ENCODE measurements around the gene MARVELD3.
"Not testable (repeated sequence)": the region's sequence is repeated elsewhere in the genome, so short reads cannot be mapped to it uniquely, and the experiment has no call there.

The MARVELD3 gene, protein sequence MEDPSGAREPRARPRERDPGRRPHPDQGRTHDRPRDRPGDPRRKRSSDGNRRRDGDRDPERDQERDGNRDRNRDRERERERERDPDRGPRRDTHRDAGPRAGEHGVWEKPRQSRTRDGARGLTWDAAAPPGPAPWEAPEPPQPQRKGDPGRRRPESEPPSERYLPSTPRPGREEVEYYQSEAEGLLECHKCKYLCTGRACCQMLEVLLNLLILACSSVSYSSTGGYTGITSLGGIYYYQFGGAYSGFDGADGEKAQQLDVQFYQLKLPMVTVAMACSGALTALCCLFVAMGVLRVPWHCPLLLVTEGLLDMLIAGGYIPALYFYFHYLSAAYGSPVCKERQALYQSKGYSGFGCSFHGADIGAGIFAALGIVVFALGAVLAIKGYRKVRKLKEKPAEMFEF

DNA sequence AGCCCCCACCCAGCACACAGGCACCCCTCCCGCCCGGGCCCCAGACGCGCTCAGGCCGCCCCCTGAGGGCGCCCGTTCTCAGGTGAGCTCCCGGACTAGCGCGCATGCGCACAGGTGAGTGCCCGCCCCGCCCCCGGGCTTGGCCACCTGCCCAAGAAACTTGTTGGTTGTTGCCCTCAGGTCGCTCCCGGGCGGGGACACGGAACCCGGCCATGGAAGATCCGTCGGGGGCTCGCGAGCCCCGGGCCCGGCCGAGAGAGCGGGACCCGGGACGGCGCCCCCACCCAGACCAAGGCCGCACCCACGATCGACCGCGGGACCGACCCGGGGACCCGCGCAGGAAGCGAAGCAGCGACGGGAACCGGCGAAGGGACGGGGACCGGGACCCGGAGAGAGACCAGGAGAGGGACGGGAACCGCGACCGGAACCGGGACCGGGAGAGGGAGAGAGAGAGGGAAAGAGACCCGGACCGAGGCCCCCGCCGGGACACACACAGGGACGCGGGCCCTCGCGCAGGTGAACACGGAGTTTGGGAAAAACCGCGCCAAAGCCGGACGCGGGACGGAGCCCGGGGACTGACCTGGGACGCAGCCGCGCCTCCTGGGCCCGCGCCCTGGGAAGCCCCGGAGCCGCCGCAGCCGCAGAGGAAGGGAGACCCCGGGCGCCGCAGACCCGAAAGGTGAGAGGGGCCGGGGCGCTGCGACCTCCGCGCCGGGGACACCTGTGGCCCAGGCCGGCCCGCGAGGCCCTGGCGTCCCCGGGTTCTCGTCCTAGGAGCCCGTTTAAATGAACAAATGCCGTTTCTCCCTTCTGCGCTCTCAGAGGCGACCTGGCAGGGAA, at the start of gene MARVELD3:
MARVELD3 (plus strand) TSS at position 167 of the 840 bp plus-strand sequence; CDS start at position 213, 46 bp downstream.
- Histone ChIP-seq H3K9me2 (replicated peaks; ENCODE audit: low read depth, low read length) (no peaks in the 10 kb centered on the region), H2AFZ (ENCODE audit: low read length) (no peak within 1 kb of the TSS), H3F3A (ENCODE audit: low read depth) (no peaks in the 10 kb centered on the region), H4K20me1 (ENCODE audit: insufficient read depth, low read length, poor library complexity, severe bottlenecking) (no peaks in the 10 kb centered on the region), H3K9ac (ENCODE audit: low read depth, low read length, poor library complexity, severe bottlenecking) (no peak within 1 kb of the TSS), H3K9me3 (ENCODE audit: insufficient read depth, low read depth, low read length) (no peaks in the 10 kb centered on the region), H3K4me1 (ENCODE audit: insufficient read depth, low read length, poor library complexity, severe bottlenecking) (peaks cover 12% of the 10 kb centered on the region), H3K27me3 (ENCODE audit: insufficient read depth, low read length, poor library complexity, severe bottlenecking) (no peaks in the 10 kb centered on the region), H3K79me2 (ENCODE audit: insufficient read depth, low read length) (no peaks in the 10 kb centered on the region), H3K4me3 (ENCODE audit: low read length, poor library complexity, severe bottlenecking) (no peak within 1 kb of the TSS), H3K36me3 (ENCODE audit: insufficient read depth, low read length) (no peaks in the 10 kb centered on the region), H3K4me2 (ENCODE audit: low read depth, low read length, poor library complexity, severe bottlenecking) (no peak within 1 kb of the TSS)
- TF ChIP-seq CTCF (conservative IDR thresholded peaks at IDR 0.05; ENCODE audit: low read length) (no peak), EZH2phosphoT487 (IDR thresholded peaks at IDR 0.05; ENCODE audit: borderline replicate concordance) (no peak)

DNA sequence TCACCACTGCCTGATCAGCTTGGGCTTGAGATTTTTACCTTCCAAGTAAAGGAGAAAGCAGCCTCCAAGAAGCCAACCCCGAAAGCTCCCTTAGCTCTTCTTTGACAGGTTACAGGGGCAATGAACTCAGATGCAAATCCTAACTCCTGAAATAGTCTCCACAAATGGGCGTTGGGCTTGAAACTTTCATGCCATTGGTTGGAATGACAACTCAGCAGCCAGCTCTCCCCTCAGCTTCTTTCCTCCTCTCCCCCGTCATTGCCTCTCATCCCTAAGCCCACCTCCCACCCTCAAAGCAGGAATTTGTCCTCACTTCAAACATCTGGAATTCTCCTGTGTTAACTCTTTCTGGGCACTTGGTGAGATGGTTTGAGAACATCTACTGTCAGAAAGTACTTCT, 49.0 kb upstream of the MARVELD3 start, which contains the start of gene TAT:
TAT (minus strand) TSS at position 122 of the 400 bp plus-strand sequence. CDS start 677 bp downstream, outside the sequence.
- H3K4me2 ChIP-seq (ENCODE audit: low read depth, low read length, poor library complexity, severe bottlenecking) = no peak within 1 kb of the TSS
- no peaks in the 10 kb centered on the region for H3K9me3 ChIP-seq (ENCODE audit: insufficient read depth, low read depth, low read length)
- no peak for TF ChIP-seq CTCF (conservative IDR thresholded peaks at IDR 0.05; ENCODE audit: low read length)
- no peak for TF ChIP-seq EZH2phosphoT487 (IDR thresholded peaks at IDR 0.05; ENCODE audit: borderline replicate concordance)
- H3K27me3 ChIP-seq (ENCODE audit: insufficient read depth, low read length, poor library complexity, severe bottlenecking) = no peaks in the 10 kb centered on the region
- no peaks in the 10 kb centered on the region for H3K9me2 ChIP-seq (replicated peaks; ENCODE audit: low read depth, low read length)
- no peak within 1 kb of the TSS for H2AFZ ChIP-seq (ENCODE audit: low read length)
- no peaks in the 10 kb centered on the region for H3K4me1 ChIP-seq (ENCODE audit: insufficient read depth, low read length, poor library complexity, severe bottlenecking)
- no peaks in the 10 kb centered on the region for H3F3A ChIP-seq (ENCODE audit: low read depth)
- no peak within 1 kb of the TSS for H3K9ac ChIP-seq (ENCODE audit: low read depth, low read length, poor library complexity, severe bottlenecking)
- H4K20me1 ChIP-seq (ENCODE audit: insufficient read depth, low read length, poor library complexity, severe bottlenecking) = no peaks in the 10 kb centered on the region
- no peaks in the 10 kb centered on the region for H3K36me3 ChIP-seq (ENCODE audit: insufficient read depth, low read length)
- H3K4me3 ChIP-seq (ENCODE audit: low read length, poor library complexity, severe bottlenecking) = no peak within 1 kb of the TSS
- H3K79me2 ChIP-seq (ENCODE audit: insufficient read depth, low read length) = no peaks in the 10 kb centered on the region

- H3F3A ChIP-seq (ENCODE audit: low read depth); H3K9me2 ChIP-seq (replicated peaks; ENCODE audit: low read depth, low read length); H2AFZ ChIP-seq (ENCODE audit: low read length); H3K4me2 ChIP-seq (ENCODE audit: low read depth, low read length, poor library complexity, severe bottlenecking); H3K27me3 ChIP-seq (ENCODE audit: insufficient read depth, low read length, poor library complexity, severe bottlenecking); H3K4me1 ChIP-seq (ENCODE audit: insufficient read depth, low read length, poor library complexity, severe bottlenecking); H3K9me3 ChIP-seq (ENCODE audit: insufficient read depth, low read depth, low read length); H3K4me3 ChIP-seq (ENCODE audit: low read length, poor library complexity, severe bottlenecking); H3K79me2 ChIP-seq (ENCODE audit: insufficient read depth, low read length); H4K20me1 ChIP-seq (ENCODE audit: insufficient read depth, low read length, poor library complexity, severe bottlenecking); H3K36me3 ChIP-seq (ENCODE audit: insufficient read depth, low read length); H3K9ac ChIP-seq (ENCODE audit: low read depth, low read length, poor library complexity, severe bottlenecking): not testable (repeated sequence)
These were observed 43.5 kb upstream of the MARVELD3 start for GRCh38 chr16:71582553-71582848.

Data from Loucy (cell line).